ENCODE data around the gene PHC2. TPM values are rescaled to one million over a fixed set of nuclear protein-coding genes. Genes with fewer than 3 reads are reported as not detected.
A peak's percentile ranks its signal among the peaks of the same experiment; 100 is the strongest.

Gene PHC2
- total RNA-seq, 1 experiment from 2014 or later: 9.4 TPM

GRCh38 chr1:33367485-33368405 is 63.1 kb downstream of the PHC2 start:
- no peak overlapping the region; a peak in 1 of 5 replicates for H3K4me3 Mint-ChIP-seq
- no peaks in the 10 kb centered on the region for H3K9me3 ChIP-seq (ENCODE audit: control insufficient read depth, low read depth, low read length)
- no peak overlapping the region for H3K18ac ChIP-seq (ENCODE audit: insufficient read length, low read depth, low read length)
- H3K4me1 Mint-ChIP-seq: peaks cover 36 to 46% of the 10 kb centered on the region in 2 experiments
- H2BK15ac ChIP-seq (ENCODE audit: low read depth, low read length): no peak overlapping the region
- H2BK5ac ChIP-seq (ENCODE audit: insufficient read length, low read length): no peak overlapping the region
- no peak overlapping the region for H3K4ac ChIP-seq (ENCODE audit: low read depth, low read length)
- H3K27ac Mint-ChIP-seq: peak overlapping the region in 1 of 3 experiments; percentile 74; a peak in 1 of 7 replicates
- no peak overlapping the region for H2AK5ac ChIP-seq (ENCODE audit: insufficient read length, low read length)
- H3K4me2 ChIP-seq (ENCODE audit: insufficient read depth, insufficient read length, low read length): no peak overlapping the region
- peak; percentile 97 for TF ChIP-seq CTCF (conservative IDR thresholded peaks at IDR 0.05)
- H3T11ph ChIP-seq (ENCODE audit: low read length): no peak overlapping the region
- no peak overlapping the region for H3K14ac ChIP-seq (ENCODE audit: insufficient read depth, low read length)
- peaks cover 15% of the 10 kb centered on the region for H3K27me3 Mint-ChIP-seq (ENCODE audit: low read depth)
- H3K23me2 ChIP-seq (ENCODE audit: insufficient read length, low read depth, low read length, poor library complexity, severe bottlenecking): no peaks in the 10 kb centered on the region
- no peak overlapping the region for H4K91ac ChIP-seq (ENCODE audit: insufficient read length, low read depth, low read length)
- H4K8ac ChIP-seq (replicated peaks; ENCODE audit: insufficient read length, low read depth, low read length): no peak overlapping the region
- peaks cover 0 to 2% of the 10 kb centered on the region in 2 experiments; a peak in 1 of 5 replicates for H3K9me3 Mint-ChIP-seq
- H3K56ac ChIP-seq (ENCODE audit: insufficient read length, low read depth, low read length): no peak overlapping the region
- H2AFZ ChIP-seq (ENCODE audit: low read length): no peak overlapping the region
- H3K27me3 ChIP-seq (ENCODE audit: insufficient read depth, low read length): no peaks in the 10 kb centered on the region
- H3K9ac ChIP-seq (ENCODE audit: extremely low read depth, insufficient read length, low read length): no peak overlapping the region
- peaks cover 14% of the 10 kb centered on the region; the same call in 1 of the 2 replicates for H3K4me1 ChIP-seq (ENCODE audit: insufficient read depth, low read length)
- H3K79me2 ChIP-seq (ENCODE audit: insufficient read depth, low read length): no peaks in the 10 kb centered on the region
- H2BK120ac ChIP-seq (ENCODE audit: low read depth, low read length, poor library complexity, severe bottlenecking): no peak overlapping the region
- H4K20me1 ChIP-seq (ENCODE audit: control insufficient read depth, insufficient read depth, insufficient read length): no peaks in the 10 kb centered on the region
- H3K23ac ChIP-seq (ENCODE audit: insufficient read length, low read depth, low read length): no peak overlapping the region
- no CpG with 5 or more reads among the region's 23 CpGs for WGBS (ENCODE audit: extremely low coverage, insufficient read length, low lambda C conversion rate)
- no peak overlapping the region for H2BK12ac ChIP-seq (ENCODE audit: insufficient read length, low read depth, low read length)
- no peaks in the 10 kb centered on the region for H3K79me1 ChIP-seq (ENCODE audit: insufficient read depth, low read depth, low read length, poor library complexity, severe bottlenecking)
- H2BK20ac ChIP-seq (ENCODE audit: low read depth, low read length, poor library complexity, severe bottlenecking): no peak overlapping the region
- H3K36me3 Mint-ChIP-seq (ENCODE audit: insufficient read depth in 1 of 3, low read depth in 3 of 3): peaks cover 0 to 3% (median 0%) of the 10 kb centered on the region in 3 experiments; a peak in 1 of 7 replicates
- no peak overlapping the region for H3K27ac ChIP-seq (ENCODE audit: insufficient read length, low read depth, low read length)
- DNase-seq: peak; percentile 87
- H4K5ac ChIP-seq (ENCODE audit: insufficient read length, low read depth, low read length): no peak overlapping the region

Data from H9 (cell line).